ENCODE data around the gene EIF5A2. TPM values are rescaled to one million over a fixed set of nuclear protein-coding genes. Genes with fewer than 3 reads are reported as not detected.
"Not testable (repeated sequence)": the region's sequence is repeated elsewhere in the genome, so short reads cannot be mapped to it uniquely, and the experiment has no call there.

EIF5A2 gene
- total RNA-seq, 1 donor from 2014 or later = 1.3 TPM

GRCh38 chr3:170896781-170897180, 11.7 kb downstream of the EIF5A2 start:
- Mint-ChIP-seq H3K27ac (ENCODE audit: unreplicated experiment) (no peak overlapping the region), H3K9me3 (ENCODE audit: unreplicated experiment) (no peaks in the 10 kb centered on the region), H3K36me3 (ENCODE audit: low read depth, unreplicated experiment) (peaks cover 7% of the 10 kb centered on the region), H3K27me3 (ENCODE audit: unreplicated experiment) (no peaks in the 10 kb centered on the region), H3K4me1 (ENCODE audit: unreplicated experiment) (no peaks in the 10 kb centered on the region), H3K4me3 (ENCODE audit: unreplicated experiment) (no peak overlapping the region)
- no peak for TF ChIP-seq CTCF (IDR thresholded peaks at IDR 0.05; ENCODE audit: unreplicated experiment)
- DNase-seq (ENCODE audit: low spot score) = no peak

GRCh38 chr3:170896333-170896732, 12.1 kb downstream of the EIF5A2 start:
- not testable (repeated sequence) for H3K9me3 Mint-ChIP-seq (ENCODE audit: unreplicated experiment); H3K36me3 Mint-ChIP-seq (ENCODE audit: low read depth, unreplicated experiment); H3K27me3 Mint-ChIP-seq (ENCODE audit: unreplicated experiment); DNase-seq (ENCODE audit: low spot score); H3K4me3 Mint-ChIP-seq (ENCODE audit: unreplicated experiment); H3K4me1 Mint-ChIP-seq (ENCODE audit: unreplicated experiment); H3K27ac Mint-ChIP-seq (ENCODE audit: unreplicated experiment)

GRCh38 chr3:170893895-170894294, 14.5 kb downstream of the EIF5A2 start:
- H3K27me3 Mint-ChIP-seq (ENCODE audit: unreplicated experiment) = no peaks in the 10 kb centered on the region
- H3K4me1 Mint-ChIP-seq (ENCODE audit: unreplicated experiment) = no peaks in the 10 kb centered on the region
- H3K36me3 Mint-ChIP-seq (ENCODE audit: low read depth, unreplicated experiment) = peaks cover 7% of the 10 kb centered on the region
- H3K27ac Mint-ChIP-seq (ENCODE audit: unreplicated experiment) = no peak overlapping the region
- no peaks in the 10 kb centered on the region for H3K9me3 Mint-ChIP-seq (ENCODE audit: unreplicated experiment)
- no peak overlapping the region for H3K4me3 Mint-ChIP-seq (ENCODE audit: unreplicated experiment)
- DNase-seq (ENCODE audit: low spot score) = no peak
- TF ChIP-seq CTCF (IDR thresholded peaks at IDR 0.05; ENCODE audit: unreplicated experiment) = no peak

DNA sequence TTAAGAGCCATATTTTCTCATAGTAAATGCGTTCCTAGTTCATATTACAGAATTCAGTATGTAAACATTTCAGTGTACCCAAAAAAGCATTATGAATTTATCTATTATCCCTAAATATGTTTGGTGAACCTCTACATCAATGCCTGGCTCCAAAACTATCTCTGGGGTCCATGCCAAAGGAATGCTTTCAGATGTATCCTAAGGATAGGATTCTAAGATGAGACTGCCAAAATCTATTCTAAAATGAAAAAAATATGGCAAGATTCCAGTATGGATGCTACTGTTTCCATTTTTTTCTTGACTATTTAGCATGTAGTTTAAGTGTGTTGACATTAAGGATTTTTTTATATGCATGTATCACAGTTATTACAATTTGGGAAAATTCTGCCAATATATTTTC, 18.8 kb downstream of the EIF5A2 start:
- H3K4me3 Mint-ChIP-seq (ENCODE audit: unreplicated experiment) = no peak overlapping the region
- no peak overlapping the region for H3K27ac Mint-ChIP-seq (ENCODE audit: unreplicated experiment)
- H3K4me1 Mint-ChIP-seq (ENCODE audit: unreplicated experiment) = no peaks in the 10 kb centered on the region
- DNase-seq (ENCODE audit: low spot score) = no peak
- no peaks in the 10 kb centered on the region for H3K27me3 Mint-ChIP-seq (ENCODE audit: unreplicated experiment)
- H3K9me3 Mint-ChIP-seq (ENCODE audit: unreplicated experiment) = peaks cover under 1% of the 10 kb centered on the region
- TF ChIP-seq CTCF (IDR thresholded peaks at IDR 0.05; ENCODE audit: unreplicated experiment) = no peak
- H3K36me3 Mint-ChIP-seq (ENCODE audit: low read depth, unreplicated experiment) = peaks cover 1% of the 10 kb centered on the region

DNA sequence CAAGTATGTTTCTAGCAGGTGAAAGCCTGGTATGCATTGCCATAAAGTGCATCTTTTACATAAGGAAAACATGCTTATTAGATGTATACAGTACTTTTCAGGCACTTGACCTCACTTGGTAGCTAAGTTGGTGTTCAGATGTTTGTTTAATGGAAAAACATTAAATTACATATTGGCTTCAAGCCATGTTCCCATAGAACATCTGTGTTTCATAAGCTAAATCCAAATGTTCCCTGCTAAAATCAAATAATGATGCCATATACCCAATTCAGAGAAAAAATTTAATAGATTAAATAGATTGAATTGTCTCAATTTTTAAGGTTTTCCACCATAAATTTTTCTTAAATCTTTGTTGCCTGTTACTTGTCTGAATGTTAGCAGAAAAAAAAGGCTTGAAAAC, 19.3 kb downstream of the EIF5A2 start:
- H3K36me3 Mint-ChIP-seq (ENCODE audit: low read depth, unreplicated experiment) = peaks cover 4% of the 10 kb centered on the region
- H3K9me3 Mint-ChIP-seq (ENCODE audit: unreplicated experiment) = peaks cover 3% of the 10 kb centered on the region
- DNase-seq (ENCODE audit: low spot score) = no peak
- TF ChIP-seq CTCF (IDR thresholded peaks at IDR 0.05; ENCODE audit: unreplicated experiment) = no peak
- H3K4me3 Mint-ChIP-seq (ENCODE audit: unreplicated experiment) = no peak overlapping the region
- H3K27me3 Mint-ChIP-seq (ENCODE audit: unreplicated experiment) = no peaks in the 10 kb centered on the region
- H3K4me1 Mint-ChIP-seq (ENCODE audit: unreplicated experiment) = no peaks in the 10 kb centered on the region
- H3K27ac Mint-ChIP-seq (ENCODE audit: unreplicated experiment) = no peak overlapping the region

DNA sequence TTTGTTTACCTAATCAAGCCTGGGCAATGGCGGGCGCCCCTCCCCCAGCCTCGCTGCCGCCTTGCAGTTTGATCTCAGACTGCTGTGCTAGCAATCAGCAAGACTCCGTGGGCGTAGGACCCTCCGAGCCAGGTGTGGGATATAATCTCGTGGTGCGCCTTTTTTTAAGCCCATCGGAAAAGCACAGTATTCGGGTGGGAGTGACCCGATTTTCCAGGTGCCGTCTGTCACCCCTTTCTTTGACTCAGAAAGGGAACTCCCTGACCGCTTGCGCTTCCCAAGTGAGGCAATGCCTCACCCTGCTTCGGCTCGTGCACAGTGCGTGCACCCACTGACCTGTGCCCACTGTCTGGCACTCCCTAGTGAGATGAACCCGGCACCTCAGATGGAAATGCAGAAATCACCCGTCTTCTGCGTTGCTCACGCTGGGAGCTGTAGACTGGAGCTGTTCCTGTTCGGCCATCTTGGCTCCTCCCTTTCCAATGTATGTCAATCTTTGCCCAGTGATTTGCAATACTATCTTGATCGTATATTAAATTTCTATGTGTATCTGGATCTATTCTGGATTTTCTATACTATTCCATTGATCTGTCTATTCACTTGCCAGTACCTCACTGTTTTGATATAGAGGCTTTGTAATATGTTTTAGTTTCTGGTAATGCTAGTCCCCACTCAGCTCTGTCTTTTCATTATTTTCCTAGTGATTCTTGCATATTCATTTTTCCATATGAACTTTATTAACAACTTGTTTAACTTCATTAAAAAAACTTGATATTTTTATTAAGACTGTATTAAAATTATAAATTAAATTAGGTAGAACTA, 24.1 kb downstream of the EIF5A2 start:
- DNase-seq (ENCODE audit: low spot score); H3K36me3 Mint-ChIP-seq (ENCODE audit: low read depth, unreplicated experiment); H3K27ac Mint-ChIP-seq (ENCODE audit: unreplicated experiment); H3K4me3 Mint-ChIP-seq (ENCODE audit: unreplicated experiment); H3K9me3 Mint-ChIP-seq (ENCODE audit: unreplicated experiment); H3K4me1 Mint-ChIP-seq (ENCODE audit: unreplicated experiment); H3K27me3 Mint-ChIP-seq (ENCODE audit: unreplicated experiment): not testable (repeated sequence)

- not testable (repeated sequence) for H3K9me3 Mint-ChIP-seq (ENCODE audit: unreplicated experiment); H3K27me3 Mint-ChIP-seq (ENCODE audit: unreplicated experiment); DNase-seq (ENCODE audit: low spot score); H3K27ac Mint-ChIP-seq (ENCODE audit: unreplicated experiment); H3K4me1 Mint-ChIP-seq (ENCODE audit: unreplicated experiment); H3K4me3 Mint-ChIP-seq (ENCODE audit: unreplicated experiment); H3K36me3 Mint-ChIP-seq (ENCODE audit: low read depth, unreplicated experiment)
These were observed 29.7 kb downstream of the EIF5A2 start for GRCh38 chr3:170878688-170879087.

- not testable (repeated sequence) for H3K4me3 Mint-ChIP-seq (ENCODE audit: unreplicated experiment); H3K4me1 Mint-ChIP-seq (ENCODE audit: unreplicated experiment); H3K27ac Mint-ChIP-seq (ENCODE audit: unreplicated experiment); H3K9me3 Mint-ChIP-seq (ENCODE audit: unreplicated experiment); H3K27me3 Mint-ChIP-seq (ENCODE audit: unreplicated experiment); DNase-seq (ENCODE audit: low spot score); H3K36me3 Mint-ChIP-seq (ENCODE audit: low read depth, unreplicated experiment)
These were observed 31.1 kb downstream of the EIF5A2 start for GRCh38 chr3:170877311-170877710.
